HCT116 (cell line): ENCODE results near the gene ZNF780A. TPM values are rescaled to one million over a fixed set of nuclear protein-coding genes. Genes with fewer than 3 reads are reported as not detected.

Source experiments
- ATAC-seq: fragments of 200-7000 bp; cut with Tn5 transposase; 2 replicates; pipeline ENCODE4 v1.9.1; 2020; ENCODE audit warnings: mild to moderate bottlenecking, moderate library complexity
- BruUV-seq: library from RNA; stranded (reverse); fragments of 400-500 nt; replicated peaks from 2 replicates; lab custom pipeline; 2021; lab: Mats Ljungman, UMichigan
- CTCF ChIA-PET: fragments of 300-600 bp; sonication (Branson Sonifier 250); formaldehyde crosslinking; loops from one replicate; lab custom pipeline; 2021; ENCODE audit warnings: antibody characterized with exemption; lab: Charles Lee
- POLR2A ChIA-PET: fragments of 300-600, 350-600 bp; sonication (Branson Sonifier 250); formaldehyde crosslinking; loops from one replicate; lab custom pipeline; 2021; ENCODE audit warnings: antibody characterized with exemption; lab: Charles Lee
- RAD21 ChIA-PET, 2 experiments: fragments of 300-600 bp; sonication (Branson Sonifier 250); formaldehyde crosslinking; loops; one replicate each; lab custom pipeline; 2023; ENCODE audit warnings: low total read pairs in 2 of 2; ENCODE audit not compliant: uncharacterized antibody in 2 of 2, unreplicated experiment in 2 of 2, low non-redundant PET in 1 of 2; lab: Charles Lee
- DNase-seq: peaks from one replicate; pipeline ENCODE4 v3.0.0-alpha.2; 2010; ENCODE audit warnings: low read depth, low spot score
- H2AFZ ChIP-seq: fragments of 200-600 bp; shearing (Covaris generic), sonication (generic); 2 replicates; pipeline ENCODE4 v1.6.1; 2017; ENCODE audit warnings: low read depth, mixed run types, mixed read lengths, antibody characterized with exemption, low read length; ENCODE audit not compliant: poor library complexity, severe bottlenecking
- H3K27ac ChIP-seq: 2 replicates; pipeline ENCODE4 v1.5.1; 2012; ENCODE audit warnings: low read depth, low read length
- H3K27me3 ChIP-seq: fragments of 200-600 bp; sonication (generic); 2 replicates; pipeline ENCODE4 v1.6.1; 2016; ENCODE audit warnings: mixed run types, low read length, mixed read lengths; ENCODE audit not compliant: insufficient read depth
- H3K36me3 ChIP-seq, 2 experiments: fragments of 200-500 bp in 1 of 2; fragments of 200-600 bp in 1 of 2; sonication (Bioruptor generic) in 1 of 2; sonication (generic) in 1 of 2; 2 replicates each; pipeline versions ENCODE4 v1.5.1 to v1.6.1; 2014 to 2016; ENCODE audit warnings: low read length in 2 of 2, inconsistent platforms in 1 of 2, mixed read lengths in 1 of 2, mixed run types in 1 of 2; ENCODE audit not compliant: insufficient read depth in 2 of 2, control insufficient read depth in 1 of 2
- H3K4me1 ChIP-seq, 2 experiments: fragments of 200-600 bp in 1 of 2; sonication (generic) in 1 of 2; 2 replicates each; pipeline versions ENCODE4 v1.5.1 to v1.6.1; 2012 to 2017; ENCODE audit warnings: low read length in 2 of 2, inconsistent platforms in 1 of 2, mild to moderate bottlenecking in 1 of 2, mixed read lengths in 1 of 2, mixed run types in 1 of 2, moderate library complexity in 1 of 2; ENCODE audit not compliant: insufficient read depth in 2 of 2, control insufficient read depth in 1 of 2
- H3K4me2 ChIP-seq: fragments of 200-600 bp; sonication (generic); 2 replicates; pipeline ENCODE4 v1.6.1; 2017; ENCODE audit warnings: mixed run types, low read length, mixed read lengths
- H3K4me3 ChIP-seq, 2 experiments: fragments of 200-600 bp in 1 of 2; sonication (generic) in 1 of 2; replicated peaks in 1 of 2; 2 replicates each; pipeline ENCODE4 v1.5.1; 2011 to 2016; ENCODE audit warnings: low read length in 2 of 2, control low read depth in 1 of 2, low read depth in 1 of 2, mild to moderate bottlenecking in 1 of 2, mixed read lengths in 1 of 2, mixed run types in 1 of 2
- H3K79me2 ChIP-seq: fragments of 200-600 bp; sonication (generic); 2 replicates; pipeline ENCODE4 v1.6.1; 2017; ENCODE audit warnings: mild to moderate bottlenecking, mixed run types, low read length, moderate library complexity, mixed read lengths; ENCODE audit not compliant: insufficient read depth
- H3K9ac ChIP-seq: fragments of 200-600 bp; sonication (generic); 2 replicates; pipeline ENCODE4 v1.6.1; 2016; ENCODE audit warnings: low read length, mixed read lengths
- H3K9me2 ChIP-seq: fragments of 200-600 bp; sonication (generic), shearing (Covaris generic); 2 replicates; pipeline ENCODE4 v1.6.1; 2017; ENCODE audit warnings: mixed run types, mild to moderate bottlenecking, moderate library complexity; ENCODE audit not compliant: insufficient read depth
- H3K9me3 ChIP-seq, 2 experiments: fragments of 200-500 bp in 1 of 2; fragments of 200-600 bp in 1 of 2; sonication (Bioruptor generic) in 1 of 2; sonication (generic) in 1 of 2; 2 replicates each; pipeline ENCODE4 v1.6.1; 2014 to 2017; ENCODE audit warnings: low read length in 2 of 2, mixed read lengths in 2 of 2, inconsistent platforms in 1 of 2, low read depth in 1 of 2, mild to moderate bottlenecking in 1 of 2, mixed run types in 1 of 2, moderate library complexity in 1 of 2; ENCODE audit not compliant: control insufficient read depth in 1 of 2, insufficient read depth in 1 of 2
- H4K20me1 ChIP-seq: fragments of 200-600 bp; sonication (generic), shearing (Covaris generic); 2 replicates; pipeline ENCODE4 v1.6.1; 2017; ENCODE audit warnings: mixed run types, mild to moderate bottlenecking, moderate library complexity; ENCODE audit not compliant: insufficient read depth
- CBX3 ChIP-seq: IDR thresholded peaks from 2 replicates; pipeline ENCODE4 v1.6.1; 2012; ENCODE audit warnings: low read depth
- CEBPB ChIP-seq: IDR thresholded peaks from 2 replicates; pipeline ENCODE4 v1.6.1; 2012; ENCODE audit warnings: low read depth
- CTCF ChIP-seq, 3 experiments: fragments of 200-600 bp in 1 of 3; sonication (generic) in 1 of 3; IDR thresholded peaks in 2 of 3; conservative IDR thresholded peaks in 1 of 3; 2 replicates each; pipeline ENCODE4 v1.5.1; 2012 to 2017; ENCODE audit warnings: low read depth in 2 of 3, low read length in 2 of 3, antibody characterized with exemption in 1 of 3, borderline replicate concordance in 1 of 3, control low read depth in 1 of 3, mild to moderate bottlenecking in 1 of 3, mixed read lengths in 1 of 3, mixed run types in 1 of 3, moderate library complexity in 1 of 3; ENCODE audit not compliant: insufficient read depth in 1 of 3
- EGR1 ChIP-seq: IDR thresholded peaks from 2 replicates; pipeline ENCODE4 v1.6.1; 2012; ENCODE audit warnings: low read depth
- EZH2phosphoT487 ChIP-seq: fragments of 200-600 bp; IDR thresholded peaks from 2 replicates; pipeline ENCODE4 v1.6.1; 2018; ENCODE audit warnings: antibody characterized with exemption, borderline replicate concordance
- FOSL1 ChIP-seq: IDR thresholded peaks from 2 replicates; pipeline ENCODE4 v1.6.1; 2012; ENCODE audit warnings: low read depth
- MAX ChIP-seq: IDR thresholded peaks from 2 replicates; pipeline ENCODE4 v1.6.1; 2012
- POLR2A ChIP-seq: IDR thresholded peaks from 2 replicates; pipeline ENCODE4 v1.7.0; 2011; ENCODE audit warnings: borderline replicate concordance; ENCODE audit not compliant: insufficient read depth, insufficient read length; ENCODE audit errors: extremely low read depth
- TCF7L2 ChIP-seq: IDR thresholded peaks from 2 replicates; pipeline ENCODE4 v1.7.0; 2011; ENCODE audit warnings: borderline replicate concordance, inconsistent platforms; ENCODE audit not compliant: insufficient read depth, insufficient read length; ENCODE audit errors: extremely low read depth
- YY1 ChIP-seq: IDR thresholded peaks from 2 replicates; pipeline ENCODE4 v1.6.1; 2011; ENCODE audit warnings: low read length, low read depth, moderate library complexity, mild to moderate bottlenecking; ENCODE audit not compliant: insufficient replicate concordance; ENCODE audit errors: extremely low read depth
- intact Hi-C: fragments of 100-400 bp; cut with micrococcal nuclease; formaldehyde crosslinking; loops from 2 replicates; pipeline ENCODE4 v1.10.0; 2022
- total RNA-seq: library from RNA; stranded (reverse); gene quantifications from one replicate; pipeline ENCODE4 v1.2.1, GENCODE V29; 2021; ENCODE audit not compliant: unreplicated experiment
- TF ChIP-seq, protein P1 (sequence below): IDR thresholded peaks from 2 replicates; pipeline ENCODE4 v1.6.1; 2012; ENCODE audit warnings: low read depth
- TF ChIP-seq, protein P2 (sequence below): IDR thresholded peaks from 2 replicates; pipeline ENCODE4 v1.6.1; 2012
- TF ChIP-seq, protein P3 (sequence below): IDR thresholded peaks from 2 replicates; pipeline ENCODE4 v1.6.1; 2011; ENCODE audit warnings: mild to moderate bottlenecking, low read length, moderate library complexity; ENCODE audit not compliant: insufficient replicate concordance; ENCODE audit errors: extremely low read depth

Gene ZNF780A
- total RNA-seq, 1 experiment from 2014 or later: 18.9 TPM

- Histone ChIP-seq H3K27ac (0 out of 2 replicates have a peak overlapping the region, but pooled peaks have one; percentile 24), H3K4me1 (peaks cover 2 to 17% of the 10 kb centered on the region in 2 experiments; a peak in 1 of 4 replicates), H3K79me2 (peaks cover 8% of the 10 kb centered on the region; the same call in 1 of the 2 replicates), H3K4me3 (peak overlapping the region; percentile 79 to 80), H3K9me3 (peaks cover 9 to 10% of the 10 kb centered on the region in 2 experiments; a peak in 2 of 4 replicates), H3K9me2 (no peaks in the 10 kb centered on the region), H3K9ac (peak overlapping the region; percentile 64), H2AFZ (peak overlapping the region; percentile 66), H4K20me1 (no peaks in the 10 kb centered on the region), H3K27me3 (no peaks in the 10 kb centered on the region), H3K4me2 (peak overlapping the region; percentile 90), H3K36me3 (no peaks in the 10 kb centered on the region)
- TSS peak; percentile 50 for BruUV-seq
- intact Hi-C loops: no loop called here
- ATAC-seq (no peak), DNase-seq (no peak)
- TF ChIP-seq CEBPB (no peak), MAX (no peak), TCF7L2 (no peak), POLR2A (no peak), CBX3 (no peak), YY1 (no peak), FOSL1 (no peak), EGR1 (no peak), CTCF (IDR thresholded peaks at IDR 0.05 in 2 of 3, conservative IDR thresholded peaks at IDR 0.05 in 1 of 3; ENCODE audit: borderline replicate concordance in 1 of 3, insufficient read depth in 1 of 3, low read depth in 2 of 3, low read length in 2 of 3) (no peak), EZH2phosphoT487 (no peak)
- TF ChIP-seq, protein P1, sequence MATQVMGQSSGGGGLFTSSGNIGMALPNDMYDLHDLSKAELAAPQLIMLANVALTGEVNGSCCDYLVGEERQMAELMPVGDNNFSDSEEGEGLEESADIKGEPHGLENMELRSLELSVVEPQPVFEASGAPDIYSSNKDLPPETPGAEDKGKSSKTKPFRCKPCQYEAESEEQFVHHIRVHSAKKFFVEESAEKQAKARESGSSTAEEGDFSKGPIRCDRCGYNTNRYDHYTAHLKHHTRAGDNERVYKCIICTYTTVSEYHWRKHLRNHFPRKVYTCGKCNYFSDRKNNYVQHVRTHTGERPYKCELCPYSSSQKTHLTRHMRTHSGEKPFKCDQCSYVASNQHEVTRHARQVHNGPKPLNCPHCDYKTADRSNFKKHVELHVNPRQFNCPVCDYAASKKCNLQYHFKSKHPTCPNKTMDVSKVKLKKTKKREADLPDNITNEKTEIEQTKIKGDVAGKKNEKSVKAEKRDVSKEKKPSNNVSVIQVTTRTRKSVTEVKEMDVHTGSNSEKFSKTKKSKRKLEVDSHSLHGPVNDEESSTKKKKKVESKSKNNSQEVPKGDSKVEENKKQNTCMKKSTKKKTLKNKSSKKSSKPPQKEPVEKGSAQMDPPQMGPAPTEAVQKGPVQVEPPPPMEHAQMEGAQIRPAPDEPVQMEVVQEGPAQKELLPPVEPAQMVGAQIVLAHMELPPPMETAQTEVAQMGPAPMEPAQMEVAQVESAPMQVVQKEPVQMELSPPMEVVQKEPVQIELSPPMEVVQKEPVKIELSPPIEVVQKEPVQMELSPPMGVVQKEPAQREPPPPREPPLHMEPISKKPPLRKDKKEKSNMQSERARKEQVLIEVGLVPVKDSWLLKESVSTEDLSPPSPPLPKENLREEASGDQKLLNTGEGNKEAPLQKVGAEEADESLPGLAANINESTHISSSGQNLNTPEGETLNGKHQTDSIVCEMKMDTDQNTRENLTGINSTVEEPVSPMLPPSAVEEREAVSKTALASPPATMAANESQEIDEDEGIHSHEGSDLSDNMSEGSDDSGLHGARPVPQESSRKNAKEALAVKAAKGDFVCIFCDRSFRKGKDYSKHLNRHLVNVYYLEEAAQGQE: no peak
- TF ChIP-seq, protein P2, sequence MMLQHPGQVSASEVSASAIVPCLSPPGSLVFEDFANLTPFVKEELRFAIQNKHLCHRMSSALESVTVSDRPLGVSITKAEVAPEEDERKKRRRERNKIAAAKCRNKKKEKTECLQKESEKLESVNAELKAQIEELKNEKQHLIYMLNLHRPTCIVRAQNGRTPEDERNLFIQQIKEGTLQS: no peak
- TF ChIP-seq, protein P3, sequence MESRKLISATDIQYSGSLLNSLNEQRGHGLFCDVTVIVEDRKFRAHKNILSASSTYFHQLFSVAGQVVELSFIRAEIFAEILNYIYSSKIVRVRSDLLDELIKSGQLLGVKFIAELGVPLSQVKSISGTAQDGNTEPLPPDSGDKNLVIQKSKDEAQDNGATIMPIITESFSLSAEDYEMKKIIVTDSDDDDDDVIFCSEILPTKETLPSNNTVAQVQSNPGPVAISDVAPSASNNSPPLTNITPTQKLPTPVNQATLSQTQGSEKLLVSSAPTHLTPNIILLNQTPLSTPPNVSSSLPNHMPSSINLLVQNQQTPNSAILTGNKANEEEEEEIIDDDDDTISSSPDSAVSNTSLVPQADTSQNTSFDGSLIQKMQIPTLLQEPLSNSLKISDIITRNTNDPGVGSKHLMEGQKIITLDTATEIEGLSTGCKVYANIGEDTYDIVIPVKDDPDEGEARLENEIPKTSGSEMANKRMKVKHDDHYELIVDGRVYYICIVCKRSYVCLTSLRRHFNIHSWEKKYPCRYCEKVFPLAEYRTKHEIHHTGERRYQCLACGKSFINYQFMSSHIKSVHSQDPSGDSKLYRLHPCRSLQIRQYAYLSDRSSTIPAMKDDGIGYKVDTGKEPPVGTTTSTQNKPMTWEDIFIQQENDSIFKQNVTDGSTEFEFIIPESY: no peak
- ChIA-PET CTCF (no interaction called here), RAD21 (no interaction called here), POLR2A (no interaction called here)
Observed at GRCh38 chr19:40056505-40056904, 34.2 kb downstream of the ZNF780A start.
